ENCODE measurements around the gene PLEKHO2.

- TF ChIP-seq ZNF496 (CRISPR knock-in tag; IDR thresholded peaks at IDR 0.05; ENCODE audit: insufficient replicate concordance): no peak
- no peak for TF ChIP-seq MAFK (conservative IDR thresholded peaks at IDR 0.05 in 1 of 2, IDR thresholded peaks at IDR 0.05 in 1 of 2; ENCODE audit: low read length in 2 of 2)
- TF ChIP-seq ZNF24 (IDR thresholded peaks at IDR 0.05): no peak
- TF ChIP-seq POLR2A (IDR thresholded peaks at IDR 0.05; ENCODE audit: insufficient read depth in 1 of 2, low read depth in 2 of 2, low read length in 2 of 2): peak; percentile 73 to 92
- TF ChIP-seq, protein P1, sequence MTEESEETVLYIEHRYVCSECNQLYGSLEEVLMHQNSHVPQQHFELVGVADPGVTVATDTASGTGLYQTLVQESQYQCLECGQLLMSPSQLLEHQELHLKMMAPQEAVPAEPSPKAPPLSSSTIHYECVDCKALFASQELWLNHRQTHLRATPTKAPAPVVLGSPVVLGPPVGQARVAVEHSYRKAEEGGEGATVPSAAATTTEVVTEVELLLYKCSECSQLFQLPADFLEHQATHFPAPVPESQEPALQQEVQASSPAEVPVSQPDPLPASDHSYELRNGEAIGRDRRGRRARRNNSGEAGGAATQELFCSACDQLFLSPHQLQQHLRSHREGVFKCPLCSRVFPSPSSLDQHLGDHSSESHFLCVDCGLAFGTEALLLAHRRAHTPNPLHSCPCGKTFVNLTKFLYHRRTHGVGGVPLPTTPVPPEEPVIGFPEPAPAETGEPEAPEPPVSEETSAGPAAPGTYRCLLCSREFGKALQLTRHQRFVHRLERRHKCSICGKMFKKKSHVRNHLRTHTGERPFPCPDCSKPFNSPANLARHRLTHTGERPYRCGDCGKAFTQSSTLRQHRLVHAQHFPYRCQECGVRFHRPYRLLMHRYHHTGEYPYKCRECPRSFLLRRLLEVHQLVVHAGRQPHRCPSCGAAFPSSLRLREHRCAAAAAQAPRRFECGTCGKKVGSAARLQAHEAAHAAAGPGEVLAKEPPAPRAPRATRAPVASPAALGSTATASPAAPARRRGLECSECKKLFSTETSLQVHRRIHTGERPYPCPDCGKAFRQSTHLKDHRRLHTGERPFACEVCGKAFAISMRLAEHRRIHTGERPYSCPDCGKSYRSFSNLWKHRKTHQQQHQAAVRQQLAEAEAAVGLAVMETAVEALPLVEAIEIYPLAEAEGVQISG (CRISPR knock-in tag; IDR thresholded peaks at IDR 0.05): peak; percentile 53
- TF ChIP-seq JUND (CRISPR knock-in tag; IDR thresholded peaks at IDR 0.05): 0 out of 2 replicates have a peak, but pooled peaks have one; percentile 16
- TF ChIP-seq, protein P2, sequence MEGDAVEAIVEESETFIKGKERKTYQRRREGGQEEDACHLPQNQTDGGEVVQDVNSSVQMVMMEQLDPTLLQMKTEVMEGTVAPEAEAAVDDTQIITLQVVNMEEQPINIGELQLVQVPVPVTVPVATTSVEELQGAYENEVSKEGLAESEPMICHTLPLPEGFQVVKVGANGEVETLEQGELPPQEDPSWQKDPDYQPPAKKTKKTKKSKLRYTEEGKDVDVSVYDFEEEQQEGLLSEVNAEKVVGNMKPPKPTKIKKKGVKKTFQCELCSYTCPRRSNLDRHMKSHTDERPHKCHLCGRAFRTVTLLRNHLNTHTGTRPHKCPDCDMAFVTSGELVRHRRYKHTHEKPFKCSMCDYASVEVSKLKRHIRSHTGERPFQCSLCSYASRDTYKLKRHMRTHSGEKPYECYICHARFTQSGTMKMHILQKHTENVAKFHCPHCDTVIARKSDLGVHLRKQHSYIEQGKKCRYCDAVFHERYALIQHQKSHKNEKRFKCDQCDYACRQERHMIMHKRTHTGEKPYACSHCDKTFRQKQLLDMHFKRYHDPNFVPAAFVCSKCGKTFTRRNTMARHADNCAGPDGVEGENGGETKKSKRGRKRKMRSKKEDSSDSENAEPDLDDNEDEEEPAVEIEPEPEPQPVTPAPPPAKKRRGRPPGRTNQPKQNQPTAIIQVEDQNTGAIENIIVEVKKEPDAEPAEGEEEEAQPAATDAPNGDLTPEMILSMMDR (CRISPR knock-in tag; IDR thresholded peaks at IDR 0.05): no peak
- TF ChIP-seq ERF (CRISPR knock-in tag; IDR thresholded peaks at IDR 0.05): peak; percentile 66; the same call in 1 of the 2 replicates
- no peak for TF ChIP-seq GABPA (IDR thresholded peaks at IDR 0.05; ENCODE audit: low read depth, low read length)
- TF ChIP-seq GABPA (CRISPR knock-in tag; IDR thresholded peaks at IDR 0.05; ENCODE audit: low read depth): 0 out of 2 replicates have a peak, but pooled peaks have one; percentile 29
- TF ChIP-seq MAX (IDR thresholded peaks at IDR 0.05): peak; percentile 92
- peak; percentile 85 for TF ChIP-seq ZNF317 (CRISPR knock-in tag; IDR thresholded peaks at IDR 0.05)
Measured at GRCh38 chr15:64825431-64826294, 16.1 kb upstream of the PLEKHO2 start, which contains the start of gene PIF1.
